RCC 7860 (cell line): ENCODE results near the gene C6orf132.
"Not testable (repeated sequence)": the region's sequence is repeated elsewhere in the genome, so short reads cannot be mapped to it uniquely, and the experiment has no call there.

Experiments used
- DNase-seq: peaks from one replicate; pipeline ENCODE4 v3.0.0-alpha.2; 2015; ENCODE audit warnings: low spot score
- FAIRE-seq: peaks from 2 replicates; lab custom pipeline; 2012; peaks lifted over from hg19 to GRCh38; lab: Jason Lieb, UNC

The C6orf132 gene, protein sequence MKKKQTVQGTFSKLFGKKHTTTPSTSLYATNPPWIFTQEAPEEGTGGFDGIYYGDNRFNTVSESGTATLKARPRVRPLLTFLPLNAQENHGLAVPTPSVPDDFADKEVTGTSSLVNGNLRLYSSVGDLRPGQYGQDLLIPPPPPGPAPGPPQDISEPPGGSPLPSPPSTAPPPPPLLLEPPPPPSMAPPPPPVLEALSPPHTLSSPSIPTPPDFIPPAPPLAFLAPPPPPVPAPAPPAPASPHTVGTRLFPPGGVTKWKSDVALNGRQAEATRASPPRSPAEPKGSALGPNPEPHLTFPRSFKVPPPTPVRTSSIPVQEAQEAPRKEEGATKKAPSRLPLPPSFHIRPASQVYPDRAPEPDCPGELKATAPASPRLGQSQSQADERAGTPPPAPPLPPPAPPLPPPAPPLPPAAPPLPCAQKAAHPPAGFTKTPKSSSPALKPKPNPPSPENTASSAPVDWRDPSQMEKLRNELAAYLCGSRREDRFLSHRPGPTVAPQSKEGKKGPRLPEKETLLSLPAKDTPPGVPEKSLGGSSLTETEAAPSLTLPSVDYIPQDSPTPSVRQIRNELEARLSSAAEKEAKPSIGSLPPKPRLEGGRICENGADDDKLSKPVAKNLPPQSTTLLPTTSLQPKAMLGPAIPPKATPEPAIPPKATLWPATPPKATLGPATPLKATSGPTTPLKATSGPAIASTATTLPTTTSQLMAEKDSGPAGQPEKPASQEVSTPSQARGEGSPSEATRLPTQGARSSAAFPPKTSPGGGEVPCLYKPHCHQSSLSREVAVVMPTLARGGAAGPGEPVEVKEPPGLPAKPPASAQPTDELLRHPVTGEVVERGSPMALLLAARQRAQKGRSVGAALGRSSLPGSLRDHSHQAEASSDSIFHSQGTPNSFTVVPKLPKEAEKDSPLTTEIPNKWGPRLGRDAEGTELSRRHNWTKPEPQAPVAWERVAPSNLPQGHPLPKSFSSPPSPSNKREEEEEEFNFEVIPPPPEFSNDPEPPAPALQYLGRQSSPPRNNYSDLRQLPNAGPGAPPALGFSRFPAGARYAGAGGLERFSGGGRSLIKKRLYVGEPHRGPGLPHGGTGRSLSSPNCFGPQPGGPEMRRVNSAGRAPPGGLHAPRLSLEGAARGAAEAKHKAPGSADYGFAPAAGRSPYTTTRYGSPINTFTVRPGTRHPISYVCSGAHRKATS

DNA sequence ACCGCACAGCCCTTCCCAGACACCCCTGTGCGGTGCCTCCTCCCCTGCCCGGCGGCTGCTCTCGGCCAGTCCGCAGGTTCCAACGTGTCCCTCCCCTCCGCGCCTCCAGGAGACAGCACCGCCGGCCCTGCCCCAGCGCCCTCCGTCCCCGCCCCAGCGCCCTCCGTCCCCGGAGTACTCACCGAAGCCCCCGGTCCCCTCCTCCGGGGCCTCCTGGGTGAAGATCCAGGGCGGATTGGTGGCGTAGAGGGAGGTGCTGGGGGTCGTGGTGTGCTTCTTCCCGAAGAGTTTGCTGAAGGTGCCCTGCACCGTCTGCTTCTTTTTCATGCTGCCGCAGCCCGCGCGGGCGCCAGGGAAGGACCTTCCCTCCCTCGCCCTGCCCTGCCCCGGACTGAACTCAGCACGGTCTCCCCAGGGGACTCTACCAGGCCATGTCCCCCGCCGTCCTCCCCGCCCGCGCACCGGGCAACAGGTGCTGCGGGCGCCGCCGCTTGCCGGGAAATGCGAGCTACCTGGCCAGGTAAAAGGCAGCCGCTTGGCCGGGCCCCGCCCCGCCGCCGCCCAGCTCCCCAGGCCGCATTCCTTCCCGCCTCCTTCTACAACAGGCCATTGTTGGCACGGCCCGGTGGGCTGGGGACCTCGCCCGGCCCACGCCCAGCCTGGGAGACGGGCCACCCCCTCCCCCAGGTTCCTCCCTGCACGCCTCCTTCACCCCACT, at the start of gene C6orf132:
C6orf132 (minus strand) TSS at position 503 of the 718 bp plus-strand sequence; CDS start at position 327, 176 bp downstream.
- DNase-seq (no peak), FAIRE-seq (no peak)

DNA sequence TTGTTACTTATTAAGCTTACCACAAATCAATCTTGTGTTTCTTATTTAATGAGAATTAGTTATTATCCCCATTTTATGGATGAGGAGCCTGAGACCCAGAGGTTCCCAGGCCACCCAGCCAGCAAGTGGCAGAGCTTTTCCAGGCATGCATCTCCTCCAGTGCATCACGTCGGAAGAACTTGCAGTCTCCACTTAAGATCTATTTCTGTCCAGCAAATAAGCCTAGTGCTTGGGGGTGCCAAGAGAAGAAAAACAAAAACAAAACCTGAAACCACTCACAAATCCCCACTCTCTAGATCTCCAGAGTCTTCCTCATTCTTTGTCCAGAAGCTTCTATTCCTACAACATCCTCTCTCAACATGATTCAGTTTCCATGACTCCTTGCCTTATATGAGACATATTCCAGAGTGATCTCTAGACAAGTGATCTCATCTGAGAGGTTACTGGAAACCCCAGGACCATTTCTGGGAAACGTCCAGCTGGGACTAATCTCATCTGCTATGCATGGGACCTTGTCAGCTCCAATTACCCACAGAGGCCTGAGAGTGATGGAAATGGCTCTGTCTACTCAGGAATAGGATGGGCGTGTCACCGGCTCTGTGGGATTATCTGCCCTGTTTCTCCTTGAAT, 48.2 kb upstream of the C6orf132 start:
- DNase-seq (peak; percentile 27), FAIRE-seq (no peak)

DNA sequence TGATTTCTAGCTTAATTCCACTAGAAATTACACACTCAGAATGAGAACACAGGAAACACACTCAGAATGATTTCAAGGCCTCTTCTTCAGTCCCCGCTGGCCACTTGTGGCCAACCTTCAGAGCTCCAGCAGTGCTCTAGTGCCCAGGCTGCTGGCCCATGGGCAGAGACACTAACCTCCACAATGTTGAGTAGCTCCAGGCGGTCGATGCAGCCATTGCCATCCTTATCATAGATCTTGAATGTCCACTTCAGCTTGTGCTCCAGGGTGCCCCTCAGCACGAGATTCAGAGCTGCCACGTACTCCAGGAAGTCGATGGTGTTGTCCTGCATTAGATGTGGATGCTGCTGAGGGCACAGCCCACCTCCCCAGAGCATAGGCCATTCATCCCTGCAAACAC, 46.0 kb upstream of the C6orf132 start:
- no peak for FAIRE-seq
- DNase-seq: no peak

DNA sequence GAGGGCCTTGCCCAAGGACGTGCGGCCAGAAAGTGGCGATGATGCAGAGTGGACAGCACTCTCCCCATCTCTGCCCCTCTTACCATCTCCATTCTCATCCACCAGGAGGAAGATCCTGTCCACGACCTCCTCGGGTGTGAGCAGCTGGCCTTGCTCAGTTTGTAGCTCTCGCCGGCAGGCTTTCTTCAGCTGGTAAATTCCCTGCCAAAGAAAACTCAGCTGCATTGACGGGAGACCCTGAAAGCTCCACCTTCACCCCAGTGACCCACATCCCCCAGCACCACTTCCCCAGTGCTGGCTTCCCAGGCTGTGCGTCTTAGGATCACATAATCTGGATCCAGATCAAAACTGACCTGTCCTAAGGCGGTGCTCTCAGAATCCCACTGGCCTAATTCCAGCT, 43.2 kb upstream of the C6orf132 start:
- DNase-seq: no peak
- no peak for FAIRE-seq

DNA sequence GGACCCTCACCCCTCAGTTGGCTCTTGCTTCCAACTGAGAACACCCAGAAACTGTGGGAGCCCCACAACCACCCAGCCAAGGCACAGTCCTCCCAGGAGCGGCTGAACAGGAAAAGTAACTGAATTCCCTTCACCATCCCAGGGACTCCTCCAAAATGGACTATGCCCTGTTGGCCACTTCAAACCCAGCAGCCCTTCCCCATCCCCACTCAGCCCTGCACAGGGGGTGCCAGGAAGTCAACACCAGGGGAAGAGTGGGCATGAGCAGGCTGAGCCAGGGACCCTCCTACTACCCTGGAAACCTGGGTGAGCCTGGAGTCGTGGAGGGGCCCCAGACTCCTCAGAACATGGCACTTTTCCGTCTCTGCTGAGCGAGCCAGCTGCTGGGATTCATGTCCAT, 42.1 kb upstream of the C6orf132 start:
- FAIRE-seq (no peak), DNase-seq (no peak)

DNA sequence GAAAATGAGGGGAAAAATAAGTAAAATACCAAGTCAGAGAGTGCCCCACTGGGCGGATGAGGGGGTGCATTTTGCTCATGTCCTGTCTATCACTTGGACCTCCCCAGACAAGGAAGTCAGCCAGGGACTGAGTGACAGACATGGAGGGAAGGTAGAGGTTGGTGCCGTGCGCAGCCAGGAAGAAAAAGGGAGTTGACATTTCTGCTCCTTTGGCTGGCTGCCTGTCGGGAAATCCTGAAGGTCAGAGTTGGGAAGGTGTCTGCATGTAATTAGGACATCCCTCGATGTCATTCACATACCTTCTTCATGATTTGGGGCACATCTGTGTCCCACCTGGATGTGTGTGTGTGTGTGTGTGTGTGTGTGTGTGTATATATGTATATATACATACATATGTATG, 39.7 kb upstream of the C6orf132 start:
- DNase-seq (no peak), FAIRE-seq (no peak)

DNA sequence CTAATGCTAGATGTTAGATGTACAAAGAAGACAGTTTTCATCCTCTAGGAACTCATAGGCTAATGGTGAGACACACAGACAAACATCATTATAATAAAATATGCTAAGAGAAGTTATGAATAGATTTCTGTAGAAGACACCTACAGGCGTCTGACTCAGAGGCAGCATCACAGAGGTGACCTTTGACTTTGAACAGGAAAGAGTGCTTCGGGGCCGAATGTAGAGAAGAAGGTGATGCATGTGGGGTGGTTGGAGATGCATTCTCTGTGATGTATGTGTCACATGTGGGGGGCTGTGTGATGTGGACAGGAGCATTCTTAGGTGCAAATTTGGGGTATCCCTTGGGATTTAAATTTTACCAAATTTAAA, 37.5 kb upstream of the C6orf132 start:
- FAIRE-seq (no peak), DNase-seq (no peak)

DNA sequence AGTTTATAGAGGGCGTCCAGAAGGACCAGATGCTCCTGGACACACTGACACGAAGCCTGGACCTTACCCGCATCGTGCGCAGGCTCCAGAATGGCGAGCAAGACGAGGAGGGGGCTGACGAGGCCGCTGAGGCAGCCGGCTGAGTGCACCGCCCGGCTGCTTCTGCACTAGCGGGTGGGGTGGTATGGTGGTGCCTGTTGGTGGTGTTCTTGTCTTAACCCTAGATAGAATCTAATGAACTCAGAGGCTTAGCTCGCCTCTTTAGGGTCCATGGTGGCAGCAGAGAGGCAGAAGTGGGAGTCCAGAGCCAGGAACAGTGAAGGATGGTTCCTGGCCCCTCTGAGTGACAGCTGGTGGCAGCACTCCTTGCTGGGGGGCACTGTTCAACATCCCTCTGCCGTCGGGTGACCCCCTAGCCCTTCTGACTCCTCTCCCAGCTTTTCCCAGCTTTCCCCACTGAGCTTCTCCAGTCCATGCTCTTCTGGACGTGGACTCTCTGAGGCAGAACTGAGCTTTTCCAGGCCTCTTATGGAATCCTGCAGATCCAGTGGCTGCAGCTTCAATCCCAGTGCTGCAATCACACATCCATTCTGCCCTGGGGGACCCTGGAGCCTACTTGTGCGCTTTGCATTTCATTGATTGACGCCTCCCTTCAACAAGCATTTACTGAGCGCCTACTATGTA, 37.0 kb upstream of the C6orf132 start:
- DNase-seq: no peak
- FAIRE-seq: no peak

DNA sequence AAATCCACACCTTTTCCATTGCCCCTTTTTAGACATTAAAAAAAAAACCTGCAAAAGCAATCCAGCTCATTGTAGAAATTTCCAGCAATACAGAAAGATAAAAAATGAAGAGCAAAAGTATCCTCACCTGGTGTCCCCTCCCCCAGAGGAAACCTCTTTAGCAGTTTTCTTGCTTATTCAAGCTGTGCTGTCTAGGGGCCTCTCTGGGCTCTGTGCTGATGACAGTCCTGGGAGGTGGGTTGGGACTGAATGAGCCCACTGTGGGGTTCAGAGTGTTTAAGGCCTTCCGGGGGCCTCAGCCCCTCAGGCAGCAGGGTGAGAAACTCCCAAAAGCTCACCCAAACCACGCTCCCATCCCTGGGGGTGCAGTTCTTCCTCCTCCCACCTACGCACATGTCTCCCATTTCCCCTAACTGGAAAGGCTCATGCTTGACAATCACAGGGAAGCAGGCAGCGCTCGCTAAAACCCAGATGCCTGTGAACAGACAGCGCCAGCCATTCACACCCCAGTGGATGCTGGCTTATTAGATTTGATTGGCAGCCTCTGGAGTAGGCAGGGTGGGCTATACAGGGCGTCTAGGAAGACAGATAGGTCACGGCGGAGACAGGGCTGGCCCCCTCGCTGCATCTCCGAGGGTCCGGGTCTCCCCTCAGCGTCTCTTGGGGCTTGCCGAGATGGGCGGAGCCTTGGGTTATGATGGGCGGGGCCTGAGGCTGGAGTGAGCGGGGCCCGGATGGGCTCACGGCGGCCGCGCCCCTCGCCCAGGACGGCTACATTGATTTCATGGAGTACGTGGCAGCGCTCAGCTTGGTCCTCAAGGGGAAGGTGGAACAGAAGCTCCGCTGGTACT, 35.3 kb upstream of the C6orf132 start:
- FAIRE-seq (no peak), DNase-seq (no peak)

DNA sequence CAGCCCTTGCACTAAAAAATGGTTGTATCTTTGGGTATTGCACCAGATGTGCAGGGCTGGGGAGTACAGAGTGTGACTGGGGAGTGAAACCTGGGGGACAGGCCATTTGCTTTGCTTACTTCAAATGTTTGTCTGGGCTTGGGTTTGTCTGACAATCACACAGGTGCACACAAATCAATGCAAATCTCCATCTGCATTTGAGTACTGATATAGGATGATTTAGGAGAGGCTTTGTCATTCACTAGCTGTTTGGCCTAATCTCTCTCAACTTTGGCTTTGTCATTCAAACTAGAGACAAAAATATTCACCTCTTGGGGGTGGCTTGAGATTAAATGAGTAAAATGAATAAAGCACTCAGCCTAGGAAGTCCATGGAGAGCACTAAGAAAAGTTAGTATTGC, 34.6 kb upstream of the C6orf132 start:
- FAIRE-seq (no peak), DNase-seq (no peak)

DNA sequence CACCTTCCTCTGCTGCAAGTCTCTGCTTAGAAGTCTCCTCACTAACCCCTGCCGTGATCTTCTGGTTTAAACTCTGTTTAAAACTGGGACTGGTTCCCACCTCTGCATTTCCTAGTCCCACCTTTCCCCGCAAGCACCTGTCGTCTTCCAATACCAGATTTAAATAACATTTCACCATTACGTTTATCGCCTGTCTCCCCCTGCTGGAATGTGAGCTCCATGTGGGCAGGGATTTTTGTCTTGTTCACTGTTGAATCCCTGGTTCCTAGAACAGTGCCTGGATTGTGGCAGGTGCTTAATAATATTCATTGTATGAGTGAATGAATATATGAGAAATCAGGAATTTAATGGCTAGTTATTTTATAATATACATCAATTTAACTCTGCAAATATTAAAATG, 33.4 kb upstream of the C6orf132 start:
- no peak for DNase-seq
- FAIRE-seq: no peak

DNA sequence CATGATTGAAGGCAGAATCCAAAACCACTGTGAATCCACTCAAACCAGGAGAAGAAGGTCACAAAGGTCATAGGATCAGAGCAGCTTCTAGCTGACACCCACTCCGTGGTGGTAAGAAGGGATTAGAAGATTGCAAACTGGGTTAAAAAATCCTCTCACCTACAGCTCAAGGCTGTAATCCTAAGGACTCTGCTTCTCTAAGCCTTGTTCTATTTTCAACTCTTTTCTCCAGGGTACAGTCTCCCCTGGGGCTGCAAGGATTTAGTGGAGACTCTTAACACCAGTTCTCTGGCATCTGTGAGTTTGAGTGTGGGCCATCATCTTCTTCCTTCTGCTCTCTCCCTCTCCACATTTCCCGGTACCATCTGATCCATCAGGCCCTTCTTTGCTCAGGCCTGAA, 30.7 kb upstream of the C6orf132 start, which contains the start of gene GUCA1A:
GUCA1A (plus strand) TSS at position 264 of the 400 bp plus-strand sequence. CDS start 250 bp downstream, outside the sequence.
- DNase-seq (no peak), FAIRE-seq (no peak)

DNA sequence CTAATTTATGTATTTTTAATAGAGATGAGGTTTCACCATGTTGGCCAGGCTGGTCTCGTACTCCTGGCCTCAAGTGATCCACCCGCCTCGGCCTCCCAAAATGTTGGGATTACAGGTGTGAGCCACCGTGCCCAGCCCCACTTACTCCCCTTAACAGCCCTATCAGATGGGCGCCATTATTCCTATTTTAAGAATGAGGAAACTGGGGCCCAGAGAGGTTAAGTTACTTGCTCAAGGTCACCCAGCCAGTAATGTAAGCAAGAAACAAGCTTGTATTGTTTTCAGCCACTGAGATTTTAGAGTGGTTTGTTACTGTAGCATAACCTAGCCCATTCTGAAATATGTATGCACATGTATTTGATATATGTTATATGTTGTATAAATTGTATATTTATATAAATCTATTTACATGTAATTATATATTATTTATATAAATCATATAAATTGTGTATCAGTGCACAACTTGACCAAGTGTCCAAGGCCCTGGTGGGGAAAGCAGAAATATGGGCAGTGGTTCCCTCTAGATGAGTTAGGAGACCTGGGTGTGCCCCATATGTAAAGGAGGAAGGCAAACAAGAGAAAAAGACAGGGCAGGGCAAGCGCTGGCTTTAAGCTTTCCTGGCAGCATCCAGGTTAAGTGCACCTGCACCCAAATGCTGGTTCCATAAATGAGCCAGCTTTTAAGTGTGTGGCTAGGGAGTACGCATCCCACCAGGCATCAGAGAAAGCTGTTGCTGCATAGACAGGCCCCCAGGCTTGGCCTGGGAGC, 29.6 kb upstream of the C6orf132 start:
- no peak for FAIRE-seq
- no peak for DNase-seq

DNA sequence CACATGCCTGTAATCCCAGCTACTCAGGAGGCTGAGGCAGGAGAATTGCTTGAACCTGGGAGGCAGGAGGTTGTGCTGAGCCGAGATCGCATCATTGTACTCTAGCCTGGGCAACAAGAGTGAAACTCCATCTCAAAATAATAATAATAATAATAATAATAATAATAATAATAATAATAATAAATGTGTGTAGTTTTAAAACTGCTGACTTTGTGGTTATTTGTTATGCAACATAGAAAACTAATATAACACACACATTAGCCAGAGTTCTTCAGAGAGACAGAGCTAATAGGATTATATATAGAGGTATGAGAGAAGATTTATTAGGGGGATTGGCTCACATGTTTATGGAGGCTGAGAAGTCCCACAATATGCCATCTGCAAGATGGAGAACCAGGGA, 27.4 kb upstream of the C6orf132 start:
- FAIRE-seq, DNase-seq: not testable (repeated sequence)

DNA sequence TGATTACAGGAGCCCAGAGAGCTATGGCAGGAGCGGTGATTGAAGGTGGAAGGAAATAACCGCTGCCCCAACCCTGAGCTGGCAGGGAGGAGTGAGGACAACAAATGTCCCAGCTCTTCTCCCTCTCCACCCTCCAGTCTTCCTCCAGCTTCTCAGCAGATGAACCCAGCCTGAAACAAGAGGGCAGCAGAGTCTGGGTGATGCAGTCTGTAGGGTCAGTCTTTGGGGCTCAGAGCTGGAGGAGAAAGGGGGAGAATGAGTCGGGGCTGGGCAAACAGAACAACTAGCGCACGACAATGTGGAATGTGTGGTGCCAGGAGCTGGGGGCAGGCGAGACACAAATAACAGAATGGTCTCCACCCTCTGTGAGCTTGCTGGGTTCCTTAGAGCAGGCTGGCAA, 26.2 kb upstream of the C6orf132 start:
- FAIRE-seq: no peak
- no peak for DNase-seq

DNA sequence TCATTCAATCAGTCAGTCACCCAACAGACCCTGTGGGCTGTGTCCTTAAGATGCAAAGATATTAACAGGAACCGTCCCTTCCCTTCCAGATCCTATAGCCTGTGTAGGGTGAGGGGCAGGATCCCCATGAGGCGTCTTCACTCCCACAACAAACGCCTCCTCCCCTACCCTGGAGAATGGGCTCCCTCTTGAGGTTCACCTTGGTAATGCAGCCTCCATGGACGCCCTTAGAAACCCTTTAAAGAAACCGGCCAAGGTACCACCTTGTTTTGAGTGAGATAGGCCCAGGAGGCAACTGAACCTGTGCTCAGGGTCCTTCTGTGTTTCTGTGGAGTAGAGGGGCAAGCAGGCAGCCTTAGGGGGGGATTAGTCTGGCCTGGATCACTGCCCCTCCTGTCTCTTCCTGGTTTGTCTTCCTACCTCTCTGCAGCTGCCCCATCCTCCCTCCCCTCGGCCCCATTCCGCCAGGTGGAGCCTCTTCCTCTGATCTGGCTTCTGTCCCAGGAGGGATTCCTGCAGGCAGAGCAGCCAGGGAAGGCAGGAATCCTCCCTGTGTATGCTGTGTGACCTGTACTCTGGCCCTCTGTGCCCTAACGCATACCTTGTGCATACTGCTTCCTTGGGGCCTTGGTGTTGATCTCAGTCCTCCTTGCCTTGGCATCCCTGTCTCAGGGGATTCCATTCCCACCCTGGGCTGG, 24.2 kb upstream of the C6orf132 start:
- no peak for FAIRE-seq
- DNase-seq: peak; percentile 51

DNA sequence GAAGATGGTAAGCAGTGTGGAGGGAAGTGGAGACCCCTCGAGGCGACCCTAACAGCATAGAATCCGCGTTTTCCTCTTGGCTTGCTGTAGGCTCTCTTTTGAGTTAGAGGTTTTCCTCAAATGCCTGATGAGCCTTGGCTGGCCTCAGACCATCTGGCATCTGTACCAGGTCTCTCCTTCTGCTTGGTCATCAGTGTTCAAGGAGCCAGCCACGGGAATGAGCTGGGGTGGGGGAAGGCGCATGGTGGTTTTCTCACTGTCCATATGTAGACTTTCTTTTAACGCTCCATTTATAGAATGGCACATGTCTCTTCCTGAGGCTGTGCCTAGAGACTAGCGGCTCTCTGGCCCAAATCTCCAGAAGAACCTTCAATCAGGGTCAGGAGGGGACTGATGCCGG, 22.6 kb upstream of the C6orf132 start:
- peak; percentile 42 for DNase-seq
- FAIRE-seq: no peak
